ENCODE data around the gene HOOK2. TPM values are rescaled to one million over a fixed set of nuclear protein-coding genes. Genes with fewer than 3 reads are reported as not detected.

HOOK2 gene
- total and polyA plus RNA-seq, 9 of the 15 experiments (the other 6 are each of a cell fraction or from before 2014, with no cell fraction given) = 1.3 to 17.2 (median 9.9) TPM

GRCh38 chr19:12722566-12723380 is 52.6 kb downstream of the HOOK2 start (continued):
- no peak for TF ChIP-seq TSC22D4 (tag; IDR thresholded peaks at IDR 0.05)
- TF ChIP-seq SPI1 (IDR thresholded peaks at IDR 0.05; ENCODE audit: borderline replicate concordance, low read depth, low read length) = no peak
- TF ChIP-seq, protein P1, sequence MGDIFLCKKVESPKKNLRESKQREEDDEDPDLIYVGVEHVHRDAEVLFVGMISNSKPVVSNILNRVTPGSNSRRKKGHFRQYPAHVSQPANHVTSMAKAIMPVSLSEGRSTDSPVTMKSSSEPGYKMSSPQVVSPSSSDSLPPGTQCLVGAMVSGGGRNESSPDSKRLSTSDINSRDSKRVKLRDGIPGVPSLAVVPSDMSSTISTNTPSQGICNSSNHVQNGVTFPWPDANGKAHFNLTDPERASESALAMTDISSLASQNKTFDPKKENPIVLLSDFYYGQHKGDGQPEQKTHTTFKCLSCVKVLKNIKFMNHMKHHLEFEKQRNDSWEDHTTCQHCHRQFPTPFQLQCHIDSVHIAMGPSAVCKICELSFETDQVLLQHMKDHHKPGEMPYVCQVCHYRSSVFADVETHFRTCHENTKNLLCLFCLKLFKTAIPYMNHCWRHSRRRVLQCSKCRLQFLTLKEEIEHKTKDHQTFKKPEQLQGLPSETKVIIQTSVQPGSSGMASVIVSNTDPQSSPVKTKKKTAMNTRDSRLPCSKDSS (IDR thresholded peaks at IDR 0.05; ENCODE audit: low read depth, partially characterized antibody) = no peak
- TF ChIP-seq, protein P2, sequence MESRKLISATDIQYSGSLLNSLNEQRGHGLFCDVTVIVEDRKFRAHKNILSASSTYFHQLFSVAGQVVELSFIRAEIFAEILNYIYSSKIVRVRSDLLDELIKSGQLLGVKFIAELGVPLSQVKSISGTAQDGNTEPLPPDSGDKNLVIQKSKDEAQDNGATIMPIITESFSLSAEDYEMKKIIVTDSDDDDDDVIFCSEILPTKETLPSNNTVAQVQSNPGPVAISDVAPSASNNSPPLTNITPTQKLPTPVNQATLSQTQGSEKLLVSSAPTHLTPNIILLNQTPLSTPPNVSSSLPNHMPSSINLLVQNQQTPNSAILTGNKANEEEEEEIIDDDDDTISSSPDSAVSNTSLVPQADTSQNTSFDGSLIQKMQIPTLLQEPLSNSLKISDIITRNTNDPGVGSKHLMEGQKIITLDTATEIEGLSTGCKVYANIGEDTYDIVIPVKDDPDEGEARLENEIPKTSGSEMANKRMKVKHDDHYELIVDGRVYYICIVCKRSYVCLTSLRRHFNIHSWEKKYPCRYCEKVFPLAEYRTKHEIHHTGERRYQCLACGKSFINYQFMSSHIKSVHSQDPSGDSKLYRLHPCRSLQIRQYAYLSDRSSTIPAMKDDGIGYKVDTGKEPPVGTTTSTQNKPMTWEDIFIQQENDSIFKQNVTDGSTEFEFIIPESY (CRISPR knock-in tag; IDR thresholded peaks at IDR 0.05) = no peak
- TF ChIP-seq CBX8 (IDR thresholded peaks at IDR 0.05; ENCODE audit: borderline replicate concordance, extremely low read depth, low read depth, low read length, poor library complexity, severe bottlenecking) = no peak
- no peak for TF ChIP-seq ZKSCAN1 (IDR thresholded peaks at IDR 0.05; ENCODE audit: low read depth, low read length)
- no peak for TF ChIP-seq FIP1L1 (IDR thresholded peaks at IDR 0.05; ENCODE audit: low read depth, low read length, poor library complexity, severe bottlenecking)
- no peak; the same call in 1 of the 2 replicates for TF ChIP-seq FOSL1 (tag; conservative IDR thresholded peaks at IDR 0.05)
- TF ChIP-seq NCOA1 (IDR thresholded peaks at IDR 0.05; ENCODE audit: low read depth) = no peak
- TF ChIP-seq ZNF121 (CRISPR knock-in tag; conservative IDR thresholded peaks at IDR 0.05) = no peak
- 0 out of 2 replicates have a peak, but pooled peaks have one; percentile 81 for TF ChIP-seq PREB (CRISPR knock-in tag; IDR thresholded peaks at IDR 0.05)
- no peak for TF ChIP-seq SMARCC2 (IDR thresholded peaks at IDR 0.05; ENCODE audit: low read depth)
- TF ChIP-seq, protein P3, sequence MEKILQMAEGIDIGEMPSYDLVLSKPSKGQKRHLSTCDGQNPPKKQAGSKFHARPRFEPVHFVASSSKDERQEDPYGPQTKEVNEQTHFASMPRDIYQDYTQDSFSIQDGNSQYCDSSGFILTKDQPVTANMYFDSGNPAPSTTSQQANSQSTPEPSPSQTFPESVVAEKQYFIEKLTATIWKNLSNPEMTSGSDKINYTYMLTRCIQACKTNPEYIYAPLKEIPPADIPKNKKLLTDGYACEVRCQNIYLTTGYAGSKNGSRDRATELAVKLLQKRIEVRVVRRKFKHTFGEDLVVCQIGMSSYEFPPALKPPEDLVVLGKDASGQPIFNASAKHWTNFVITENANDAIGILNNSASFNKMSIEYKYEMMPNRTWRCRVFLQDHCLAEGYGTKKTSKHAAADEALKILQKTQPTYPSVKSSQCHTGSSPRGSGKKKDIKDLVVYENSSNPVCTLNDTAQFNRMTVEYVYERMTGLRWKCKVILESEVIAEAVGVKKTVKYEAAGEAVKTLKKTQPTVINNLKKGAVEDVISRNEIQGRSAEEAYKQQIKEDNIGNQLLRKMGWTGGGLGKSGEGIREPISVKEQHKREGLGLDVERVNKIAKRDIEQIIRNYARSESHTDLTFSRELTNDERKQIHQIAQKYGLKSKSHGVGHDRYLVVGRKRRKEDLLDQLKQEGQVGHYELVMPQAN (IDR thresholded peaks at IDR 0.05; ENCODE audit: borderline replicate concordance) = peak; percentile 58; the same call in 1 of the 2 replicates
